Measurements from ENCODE around the gene POLD2. TPM values are rescaled to one million over a fixed set of nuclear protein-coding genes. Genes with fewer than 3 reads are reported as not detected.

POLD2 gene
- total RNA-seq, 6 experiments from 2014 or later, result 36.4 to 73.4 (median 57.3) TPM

DNA sequence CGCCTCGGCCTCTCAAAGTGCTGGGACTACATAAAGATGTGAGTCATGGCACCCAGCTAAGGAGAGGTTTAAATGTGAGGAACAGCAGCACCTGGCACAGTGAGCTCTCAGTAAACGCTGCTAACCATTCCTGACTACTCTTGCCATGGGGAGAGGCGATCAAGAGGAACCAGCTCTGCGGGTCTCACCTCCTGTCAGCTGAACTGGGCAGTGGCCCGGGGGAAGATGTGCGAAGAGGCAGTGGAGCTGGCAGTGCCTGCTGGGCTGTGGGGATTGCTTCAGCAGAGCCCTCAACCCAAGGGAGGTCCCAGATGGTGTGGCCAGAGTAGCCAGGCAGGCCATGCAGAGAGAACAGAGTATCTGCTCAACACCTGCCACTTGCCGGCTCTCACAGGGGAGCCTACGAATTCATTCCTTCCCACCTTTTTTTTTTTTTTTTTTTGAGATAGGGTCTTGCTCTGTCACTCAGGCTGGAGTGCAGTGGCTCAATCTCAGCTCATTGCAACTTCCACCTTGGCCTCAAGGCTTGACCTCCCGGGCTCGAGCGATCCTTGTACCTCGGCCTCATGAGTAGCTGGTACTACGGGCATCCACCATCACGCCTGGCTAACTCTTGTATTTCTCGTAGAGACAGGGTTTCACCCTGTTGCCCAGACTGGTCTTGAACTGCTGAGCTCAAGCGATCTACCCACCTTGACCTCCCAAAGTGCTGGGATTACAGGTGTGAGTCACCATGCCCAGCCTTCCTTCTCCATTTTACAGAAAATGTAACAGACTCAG is 47.9 kb downstream of the POLD2 start:
- Histone ChIP-seq H3K27me3 (no peaks in the 10 kb centered on the region), H3K4me3 (no peak overlapping the region), H3K27ac (peak overlapping the region in 2 of 3 donors; percentile 68 to 74), H3K36me3 (peaks cover 0 to 33% (median 4%) of the 10 kb centered on the region in 4 donors), H3K4me1 (peaks cover 0 to 43% (median 19%) of the 10 kb centered on the region in 4 donors), H3K9me3 (no peaks in the 10 kb centered on the region)
- 88% methylated on average over 2 of the region's 17 CpGs for WGBS (ENCODE audit: insufficient coverage, low coverage, low lambda C conversion rate, missing lambda C conversion rate)
- DNase-seq (peak in 1 of 3 donors; percentile 46), ATAC-seq (no peak)
- intact Hi-C loops (cut with DNase I), result no loop called here
- TF ChIP-seq, protein P1, sequence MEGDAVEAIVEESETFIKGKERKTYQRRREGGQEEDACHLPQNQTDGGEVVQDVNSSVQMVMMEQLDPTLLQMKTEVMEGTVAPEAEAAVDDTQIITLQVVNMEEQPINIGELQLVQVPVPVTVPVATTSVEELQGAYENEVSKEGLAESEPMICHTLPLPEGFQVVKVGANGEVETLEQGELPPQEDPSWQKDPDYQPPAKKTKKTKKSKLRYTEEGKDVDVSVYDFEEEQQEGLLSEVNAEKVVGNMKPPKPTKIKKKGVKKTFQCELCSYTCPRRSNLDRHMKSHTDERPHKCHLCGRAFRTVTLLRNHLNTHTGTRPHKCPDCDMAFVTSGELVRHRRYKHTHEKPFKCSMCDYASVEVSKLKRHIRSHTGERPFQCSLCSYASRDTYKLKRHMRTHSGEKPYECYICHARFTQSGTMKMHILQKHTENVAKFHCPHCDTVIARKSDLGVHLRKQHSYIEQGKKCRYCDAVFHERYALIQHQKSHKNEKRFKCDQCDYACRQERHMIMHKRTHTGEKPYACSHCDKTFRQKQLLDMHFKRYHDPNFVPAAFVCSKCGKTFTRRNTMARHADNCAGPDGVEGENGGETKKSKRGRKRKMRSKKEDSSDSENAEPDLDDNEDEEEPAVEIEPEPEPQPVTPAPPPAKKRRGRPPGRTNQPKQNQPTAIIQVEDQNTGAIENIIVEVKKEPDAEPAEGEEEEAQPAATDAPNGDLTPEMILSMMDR (IDR thresholded peaks at IDR 0.05), result no peak
- TF ChIP-seq POLR2A (IDR thresholded peaks at IDR 0.05), result no peak

DNA sequence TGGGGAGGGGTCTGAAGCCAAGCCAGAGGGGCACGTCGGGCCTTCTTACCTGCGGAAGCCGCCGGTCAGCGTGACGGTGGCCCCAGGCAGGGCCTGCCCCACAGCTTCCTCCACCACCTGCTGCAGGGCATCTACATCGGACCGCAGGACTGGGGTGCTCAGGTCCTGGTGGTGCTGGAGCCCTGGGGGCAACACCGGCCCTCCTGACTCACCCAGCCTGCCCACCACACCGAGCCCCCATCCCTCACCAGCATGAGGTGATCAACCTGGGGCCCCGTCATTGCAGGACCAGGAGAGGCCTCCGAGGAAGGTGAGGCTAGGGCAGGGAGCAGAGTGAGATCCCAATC is 49.0 kb downstream of the POLD2 start:
- intact Hi-C loops (cut with DNase I), result no loop called here
- ATAC-seq (no peak), DNase-seq (no peak)
- 50% methylated on average over 6 of the region's 13 CpGs for WGBS (ENCODE audit: insufficient coverage, low coverage, low lambda C conversion rate, missing lambda C conversion rate)
- Histone ChIP-seq H3K36me3 (peaks cover 0 to 28% (median 4%) of the 10 kb centered on the region in 4 donors), H3K27ac (peak overlapping the region; percentile 43 to 66 (median 59)), H3K9me3 (no peaks in the 10 kb centered on the region), H3K27me3 (no peaks in the 10 kb centered on the region), H3K4me3 (no peak overlapping the region), H3K4me1 (peaks cover 0 to 43% (median 19%) of the 10 kb centered on the region in 4 donors)
- TF ChIP-seq, protein P1 (IDR thresholded peaks at IDR 0.05), result no peak
- TF ChIP-seq POLR2A (IDR thresholded peaks at IDR 0.05), result no peak

DNA sequence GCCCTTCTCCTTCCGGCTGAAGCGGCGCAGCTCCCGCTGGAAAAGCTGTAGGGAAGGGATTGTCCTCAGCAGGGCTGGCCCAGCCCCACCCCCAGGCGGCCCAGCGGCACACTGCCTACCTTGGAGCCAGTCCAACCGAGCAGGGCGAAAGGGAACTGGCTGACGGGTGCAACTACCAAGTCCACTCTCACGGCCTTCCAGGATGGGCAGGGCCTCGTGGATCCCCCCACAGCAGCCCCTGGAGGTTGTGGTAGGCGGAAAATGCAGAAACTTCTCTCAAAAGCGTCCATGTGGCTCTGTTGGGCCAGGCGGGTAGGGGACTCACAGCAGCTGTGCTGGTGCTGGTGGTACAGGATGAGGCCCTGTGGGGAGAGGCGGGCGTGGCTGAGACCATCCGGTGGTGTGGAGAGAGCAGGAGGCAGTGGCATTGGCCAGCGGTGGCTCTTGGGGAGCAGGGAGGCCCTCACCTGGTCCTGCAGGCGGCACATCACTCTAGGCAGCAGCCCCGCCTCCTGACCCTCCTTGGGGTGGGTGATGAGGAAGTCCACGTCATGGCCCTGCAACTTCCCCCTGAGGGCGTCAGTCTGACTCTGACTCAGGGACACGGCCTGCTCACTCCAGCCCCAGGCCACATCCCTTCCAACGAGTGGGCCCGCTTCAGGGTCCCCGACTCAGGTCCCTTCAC is 49.5 kb downstream of the POLD2 start:
- Histone ChIP-seq H3K9me3 (no peaks in the 10 kb centered on the region), H3K27ac (peak overlapping the region; percentile 43 to 66 (median 59)), H3K4me1 (peaks cover 0 to 43% (median 19%) of the 10 kb centered on the region in 4 donors), H3K4me3 (no peak overlapping the region), H3K36me3 (peaks cover 0 to 27% (median 3%) of the 10 kb centered on the region in 4 donors), H3K27me3 (no peaks in the 10 kb centered on the region)
- intact Hi-C loops (cut with DNase I), result no loop called here
- peak; percentile 79 to 88 (median 83) for ATAC-seq
- DNase-seq, result peak; percentile 90 to 96 (median 94)
- WGBS (ENCODE audit: insufficient coverage, low coverage, low lambda C conversion rate, missing lambda C conversion rate), result 64% methylated on average over 4 of the region's 26 CpGs
- TF ChIP-seq, protein P1 (IDR thresholded peaks at IDR 0.05), result peak in 1 of 4 donors; percentile 18
- peak; percentile 15 for TF ChIP-seq POLR2A (IDR thresholded peaks at IDR 0.05)

DNA sequence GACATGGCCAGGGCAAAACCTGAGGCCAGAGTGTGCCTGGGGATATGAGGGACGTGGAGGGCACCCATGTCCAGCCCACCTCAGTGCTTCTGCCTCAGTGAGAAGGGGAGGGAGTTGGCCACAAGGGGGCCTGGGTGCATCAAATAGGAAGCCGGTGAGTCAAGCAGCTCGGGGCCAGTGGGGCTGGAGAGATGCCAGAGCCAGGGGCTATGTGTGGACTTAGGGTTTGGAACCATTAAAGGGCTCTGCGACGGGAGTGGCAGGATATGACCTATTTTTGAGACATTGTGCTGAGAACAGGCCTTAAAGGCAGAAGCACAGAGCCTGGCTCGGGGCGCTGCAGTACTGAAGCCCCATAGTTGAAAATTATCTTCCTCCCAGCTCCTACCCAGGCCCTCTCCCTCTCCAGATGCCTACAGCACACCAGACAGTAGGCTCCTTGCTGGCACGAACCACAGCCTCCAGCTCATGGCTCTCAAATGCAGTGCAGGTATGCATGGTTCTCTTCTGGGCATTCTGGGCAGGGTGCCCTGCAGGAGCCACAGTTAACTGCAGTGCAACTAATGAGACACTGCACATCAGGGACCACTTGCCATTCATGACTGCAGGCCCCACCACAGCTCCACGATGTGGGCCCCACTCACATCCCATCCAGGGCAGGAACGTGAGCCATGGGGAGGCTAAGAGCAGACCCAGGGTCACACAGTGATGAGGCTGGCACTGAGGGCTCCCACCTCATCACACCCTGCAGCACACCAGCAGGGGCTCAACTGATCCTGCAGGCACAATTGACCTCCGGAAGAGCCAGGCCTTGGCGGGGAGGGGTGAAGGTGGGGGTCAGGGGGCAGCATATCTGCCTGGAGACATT is 50.8 kb downstream of the POLD2 start:
- 33% methylated on average over 6 of the region's 12 CpGs for WGBS (ENCODE audit: insufficient coverage, low coverage, low lambda C conversion rate, missing lambda C conversion rate)
- Histone ChIP-seq H3K27me3 (no peaks in the 10 kb centered on the region), H3K4me3 (no peak overlapping the region), H3K4me1 (peaks cover 0 to 43% (median 19%) of the 10 kb centered on the region in 4 donors), H3K9me3 (no peaks in the 10 kb centered on the region), H3K36me3 (peaks cover 0 to 15% (median 0%) of the 10 kb centered on the region in 4 donors), H3K27ac (peak overlapping the region in 1 of 3 donors; percentile 29)
- intact Hi-C loops (cut with DNase I), result no loop called here
- TF ChIP-seq POLR2A (IDR thresholded peaks at IDR 0.05), result no peak
- TF ChIP-seq, protein P1 (IDR thresholded peaks at IDR 0.05), result peak; percentile 35 to 62 (median 41)
- peak; percentile 70 to 73 (median 73) for DNase-seq
- peak in 3 of 4 donors; percentile 1 to 22 (median 18) for ATAC-seq
